H1 (cell line): Measurements from ENCODE around the gene ZNF143. TPM values are rescaled to one million over a fixed set of nuclear protein-coding genes. Genes with fewer than 3 reads are reported as not detected.
A peak's percentile ranks its signal among the peaks of the same experiment; 100 is the strongest.

Source experiments
- CTCF ChIA-PET: fragments of 300-600 bp; sonication (Branson Sonifier 250); formaldehyde crosslinking; loops from one replicate; lab custom pipeline; 2021; ENCODE audit not compliant: partially characterized antibody; lab: Charles Lee
- POLR2A ChIA-PET: fragments of 300-600 bp; sonication (Branson Sonifier 250); formaldehyde crosslinking; loops from one replicate; lab custom pipeline; 2021; ENCODE audit warnings: inconsistent platforms; ENCODE audit not compliant: partially characterized antibody; lab: Charles Lee
- DNase-seq, 2 experiments: peaks; one replicate each; pipeline versions ENCODE4 v3.0.0 to v3.0.0-alpha.2; 2010 to 2022; ENCODE audit warnings: low spot score in 2 of 2, low read depth in 1 of 2, mixed read lengths in 1 of 2
- FAIRE-seq: peaks from 2 replicates; lab custom pipeline; 2011; peaks lifted over from hg19 to GRCh38; lab: Jason Lieb, UNC
- H2AFZ ChIP-seq: 2 replicates; pipeline ENCODE4 v1.8.1; 2012; ENCODE audit warnings: low read length, inconsistent platforms
- H2AK5ac ChIP-seq: 2 replicates; pipeline ENCODE4 v1.6.1; 2013; ENCODE audit warnings: low read depth, low read length
- H2BK120ac ChIP-seq: replicated peaks from 2 replicates; pipeline ENCODE3; 2013; ENCODE audit warnings: low read depth, low read length, inconsistent platforms
- H2BK12ac ChIP-seq: 2 replicates; pipeline ENCODE4 v1.6.1; 2013; ENCODE audit warnings: low read depth, low read length
- H2BK15ac ChIP-seq: 2 replicates; pipeline ENCODE4 v1.6.1; 2013; ENCODE audit warnings: low read length
- H2BK20ac ChIP-seq: 2 replicates; pipeline ENCODE4 v1.6.1; 2013; ENCODE audit warnings: low read length
- H2BK5ac ChIP-seq: 2 replicates; pipeline ENCODE4 v1.6.1; 2013; ENCODE audit warnings: low read depth, low read length
- H3K14ac ChIP-seq: 2 replicates; pipeline ENCODE4 v1.6.1; 2013; ENCODE audit warnings: inconsistent platforms; ENCODE audit not compliant: insufficient read length
- H3K18ac ChIP-seq: 2 replicates; pipeline ENCODE4 v1.6.1; 2013; ENCODE audit warnings: low read length; ENCODE audit errors: extremely low read depth
- H3K23ac ChIP-seq: 2 replicates; pipeline ENCODE4 v1.6.1; 2013; ENCODE audit warnings: inconsistent platforms; ENCODE audit not compliant: insufficient read length
- H3K23me2 ChIP-seq: 2 replicates; pipeline ENCODE4 v1.6.1; 2013; ENCODE audit warnings: low read depth, low read length
- H3K27ac ChIP-seq: 2 replicates; pipeline ENCODE4 v1.6.1; 2011; ENCODE audit warnings: low read depth, low read length, inconsistent platforms
- H3K27me3 ChIP-seq, 4 experiments: replicated peaks in 1 of 4; 1 replicate in 1 of 4; 2 replicates in 3 of 4; pipeline versions ENCODE4 v1.6.1 to v1.8.1; 2011 to 2013; ENCODE audit warnings: low read length in 3 of 4, mild to moderate bottlenecking in 3 of 4, inconsistent platforms in 2 of 4, mixed read lengths in 2 of 4, moderate library complexity in 1 of 4; ENCODE audit not compliant: control insufficient read depth in 3 of 4, insufficient read depth in 3 of 4; ENCODE audit errors: extremely low read depth in 1 of 4
- H3K36me3 ChIP-seq, 4 experiments: 2 replicates each; pipeline versions ENCODE4 v1.6.1 to v1.8.1; 2011 to 2013; ENCODE audit warnings: mild to moderate bottlenecking in 4 of 4, low read length in 3 of 4, moderate library complexity in 2 of 4, control low read depth in 1 of 4, inconsistent platforms in 1 of 4; ENCODE audit not compliant: insufficient read depth in 4 of 4, control insufficient read depth in 2 of 4
- H3K4ac ChIP-seq: replicated peaks from 2 replicates; pipeline ENCODE3; 2013; ENCODE audit warnings: low read length, low read depth, mixed read lengths, inconsistent platforms; ENCODE audit not compliant: insufficient read length
- H3K4me1 ChIP-seq, 4 experiments: replicated peaks in 1 of 4; 1 replicate in 1 of 4; 2 replicates in 3 of 4; pipeline versions ENCODE4 v1.6.1 to v1.8.1; 2011 to 2013; ENCODE audit warnings: low read length in 3 of 4, inconsistent platforms in 2 of 4, mixed read lengths in 1 of 4; ENCODE audit not compliant: insufficient read depth in 4 of 4, control insufficient read depth in 3 of 4
- H3K4me2 ChIP-seq, 2 experiments: 2 replicates each; pipeline versions ENCODE4 v1.6.1 to v1.8.1; 2011 to 2013; ENCODE audit warnings: low read depth in 2 of 2, low read length in 2 of 2, control low read depth in 1 of 2, inconsistent platforms in 1 of 2, mild to moderate bottlenecking in 1 of 2; ENCODE audit not compliant: insufficient read depth in 1 of 2
- H3K4me3 ChIP-seq, 4 experiments: fragments of 200-600, 300-600 bp in 1 of 4; sonication (generic), shearing (Covaris generic), sonication (Bioruptor Twin) in 1 of 4; 2 replicates each; pipeline versions ENCODE4 v1.5.1 to v1.8.1; 2011 to 2016; ENCODE audit warnings: low read length in 4 of 4, low read depth in 3 of 4, control low read depth in 2 of 4, inconsistent platforms in 2 of 4, mild to moderate bottlenecking in 2 of 4, mixed read lengths in 1 of 4, moderate library complexity in 1 of 4; ENCODE audit not compliant: insufficient read depth in 2 of 4; ENCODE audit errors: extremely low read depth in 1 of 4
- H3K56ac ChIP-seq: replicated peaks from 2 replicates; pipeline ENCODE3; 2013; ENCODE audit warnings: low read depth, mild to moderate bottlenecking, mixed read lengths, low read length, inconsistent platforms; ENCODE audit not compliant: insufficient read length
- H3K79me1 ChIP-seq: 2 replicates; pipeline ENCODE4 v1.6.1; 2013; ENCODE audit warnings: low read depth, low read length, control low read depth
- H3K79me2 ChIP-seq, 2 experiments: 2 replicates each; pipeline versions ENCODE4 v1.6.1 to v1.8.1; 2012 to 2013; ENCODE audit warnings: low read length in 2 of 2, mild to moderate bottlenecking in 2 of 2, inconsistent platforms in 1 of 2; ENCODE audit not compliant: insufficient read depth in 2 of 2, control insufficient read depth in 1 of 2
- H3K9ac ChIP-seq, 4 experiments: replicated peaks in 1 of 4; 1 replicate in 1 of 4; 2 replicates in 3 of 4; pipeline versions ENCODE4 v1.6.1 to v1.8.1; 2011 to 2013; ENCODE audit warnings: low read depth in 3 of 4, low read length in 3 of 4, control low read depth in 2 of 4, mild to moderate bottlenecking in 2 of 4, moderate library complexity in 2 of 4, inconsistent platforms in 1 of 4; ENCODE audit errors: extremely low read depth in 1 of 4
- H3K9me3 ChIP-seq, 2 experiments: 2 replicates each; pipeline versions ENCODE4 v1.6.1 to v1.8.1; 2012 to 2013; ENCODE audit warnings: mild to moderate bottlenecking in 2 of 2, moderate library complexity in 2 of 2, control low read depth in 1 of 2, inconsistent platforms in 1 of 2, low read depth in 1 of 2, low read length in 1 of 2, mixed read lengths in 1 of 2; ENCODE audit not compliant: insufficient read depth in 2 of 2
- H4K20me1 ChIP-seq, 2 experiments: replicated peaks in 1 of 2; 2 replicates each; pipeline versions ENCODE3 to v1.8.1; 2011 to 2013; ENCODE audit warnings: inconsistent platforms in 2 of 2, low read length in 2 of 2, mild to moderate bottlenecking in 1 of 2; ENCODE audit not compliant: insufficient read depth in 2 of 2, control insufficient read depth in 1 of 2
- H4K5ac ChIP-seq: 2 replicates; pipeline ENCODE4 v1.6.1; 2013; ENCODE audit warnings: low read length, low read depth, mixed read lengths, inconsistent platforms; ENCODE audit not compliant: insufficient read length
- H4K8ac ChIP-seq: 2 replicates; pipeline ENCODE4 v1.8.0; 2013; ENCODE audit warnings: mild to moderate bottlenecking, moderate library complexity, low read length, inconsistent platforms; ENCODE audit not compliant: insufficient read depth; ENCODE audit errors: extremely low read depth
- H4K91ac ChIP-seq: replicated peaks from 2 replicates; pipeline ENCODE3; 2013; ENCODE audit warnings: low read length, mixed read lengths, inconsistent platforms; ENCODE audit not compliant: insufficient read length
- JUN ChIP-seq: IDR thresholded peaks from 2 replicates; pipeline ENCODE4 v1.6.1; 2011; ENCODE audit warnings: low read depth, mild to moderate bottlenecking, improper control_type of control experiment, low read length
- POLR2A ChIP-seq, 2 experiments: IDR thresholded peaks; 1 replicate in 1 of 2; 2 replicates in 1 of 2; pipeline ENCODE4 v1.6.1; 2011; ENCODE audit warnings: low read depth in 2 of 2, low read length in 2 of 2, mild to moderate bottlenecking in 2 of 2; ENCODE audit errors: control extremely low read depth in 1 of 2
- POLR2AphosphoS5 ChIP-seq: IDR thresholded peaks from 2 replicates; pipeline ENCODE4 v1.6.1; 2011; ENCODE audit warnings: low read depth, low read length
- POU5F1 ChIP-seq: IDR thresholded peaks from 2 replicates; pipeline ENCODE4 v1.6.1; 2011; ENCODE audit warnings: low read depth, mild to moderate bottlenecking, low read length, moderate library complexity
- SUZ12 ChIP-seq: fragments of 200-600 bp; sonication (generic); IDR thresholded peaks from 2 replicates; pipeline ENCODE4 v1.6.1; 2012; ENCODE audit warnings: mild to moderate bottlenecking, inconsistent platforms, low read length, moderate library complexity, mixed read lengths
- TEAD4 ChIP-seq: IDR thresholded peaks from 2 replicates; pipeline ENCODE4 v1.6.1; 2012; ENCODE audit warnings: low read depth, low read length, inconsistent platforms, mixed read lengths
- WGBS, 2 experiments: shearing (Covaris generic) in 1 of 2; methylation state at CpG; one replicate each; pipeline versions ENCODE4 v1.1.6 to v1.1.7; 2013 to 2015; ENCODE audit warnings: low lambda C conversion rate in 2 of 2, mixed read lengths in 2 of 2, inconsistent platforms in 1 of 2, low coverage in 1 of 2, missing lambda C conversion rate in 1 of 2; ENCODE audit not compliant: insufficient replicate concordance in 2 of 2, insufficient coverage in 1 of 2, insufficient read length in 1 of 2; ENCODE audit errors: extremely low coverage in 1 of 2, missing lambda C conversion rate in 1 of 2; 5-methylcytosine and 5-hydroxymethylcytosine counted together
- polyA plus RNA-seq, 7 experiments: library from polyadenylated mRNA; depleted of rRNA in 3 of 7; stranded (reverse) in 5 of 7; unstranded in 2 of 7; fragments of >200 nt in 5 of 7; fragments of 200-250 nt in 2 of 7; gene quantifications; 1 replicate in 5 of 7; 2 replicates in 1 of 7; 4 replicates in 1 of 7; pipeline versions ENCODE4 v1.2.1 to v1.2.3, GENCODE V29; 2011 to 2013; ENCODE audit warnings: missing spikeins in 2 of 7, mixed read lengths in 2 of 7
- total RNA-seq: library from RNA; stranded (reverse); fragmentation: NEBNext Ultra II Directional; extraction: Animal tissue kit (Norgen Biotek cat#: 25700); gene quantifications from 2 replicates; pipeline ENCODE4 v1.2.1, GENCODE V29; 2021

The ZNF143 gene
- total and polyA plus RNA-seq, 2 of the 8 experiments (the other 6 are each of a cell fraction or from before 2014, with no cell fraction given): 43.0 to 69.2 TPM

DNA sequence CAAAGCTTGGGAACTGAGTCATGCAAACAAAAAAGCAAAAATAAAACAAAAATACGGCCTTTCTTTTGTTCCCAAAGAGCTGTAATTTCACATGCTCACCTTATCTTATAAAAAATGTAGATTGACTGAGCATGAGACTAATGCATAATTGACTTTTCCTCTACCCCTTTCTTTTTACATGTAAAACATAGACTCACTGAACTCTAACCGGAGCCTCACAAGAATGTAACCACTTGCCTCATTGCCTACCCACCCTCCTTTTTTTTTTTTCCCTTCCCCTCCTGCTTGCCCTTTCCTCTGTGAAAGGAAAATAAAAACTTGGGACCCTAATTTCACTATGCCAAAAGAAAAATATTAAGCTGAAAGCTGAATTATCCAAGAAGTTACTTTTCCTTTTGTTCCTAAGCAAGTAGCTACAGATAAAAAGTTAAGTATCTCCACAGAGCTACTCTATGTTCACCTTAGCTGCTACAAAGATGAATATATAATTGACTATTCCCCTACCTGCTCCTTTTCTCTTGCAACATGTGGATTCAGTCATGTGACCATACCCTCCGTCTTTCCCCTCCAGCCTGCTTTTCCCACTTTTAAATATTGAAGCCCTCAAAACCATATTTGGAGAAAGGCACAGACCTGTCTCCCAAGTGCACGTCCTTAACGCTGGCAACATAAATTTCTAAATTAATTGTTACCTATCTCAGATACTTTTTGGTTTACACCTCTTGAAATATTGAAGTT lies 73.1 kb downstream of the ZNF143 start:
- POLR2A ChIA-PET: interaction anchor here (0.7 to 2.7 kb wide), 7 partner anchors 11 to 215 kb away, joined by 3 to 13 read pairs (median 5); partner anchors contain the start of genes WEE1 and ZNF143
- WGBS, 2 experiments: 54% methylated on average over 5 of the region's 5 CpGs; no CpG with 5 or more reads in 1 of the 2 experiments
- H4K8ac ChIP-seq: no peak overlapping the region
- TF ChIP-seq POLR2AphosphoS5 (no peak), JUN (no peak), TEAD4 (no peak), SUZ12 (no peak), POLR2A (IDR thresholded peaks at IDR 0.05; ENCODE audit: control extremely low read depth in 1 of 2, low read depth in 2 of 2, low read length in 2 of 2) (no peak), POU5F1 (no peak)

More for the DNA sequence above, 73.1 kb downstream of the ZNF143 start:
- Histone ChIP-seq H3K56ac (no peak overlapping the region), H3K79me2 (no peaks in the 10 kb centered on the region), H3K4me2 (no peak overlapping the region), H3K14ac (no peak overlapping the region), H3K4me1 (peaks cover 2 to 13% (median 6%) of the 10 kb centered on the region in 4 experiments; a peak in 6 of 7 replicates), H3K4ac (no peak overlapping the region), H3K18ac (0 out of 2 replicates have a peak overlapping the region, but pooled peaks have one; percentile 28), H3K27me3 (no peaks in the 10 kb centered on the region), H2BK120ac (no peak overlapping the region), H4K5ac (no peak overlapping the region), H3K79me1 (no peaks in the 10 kb centered on the region), H2BK5ac (0 out of 2 replicates have a peak overlapping the region, but pooled peaks have one; percentile 10), H3K36me3 (no peaks in the 10 kb centered on the region; a peak in 1 of 8 replicates), H3K27ac (no peak overlapping the region), H2BK20ac (no peak overlapping the region), H2AFZ (no peak overlapping the region), H3K9me3 (no peaks in the 10 kb centered on the region), H3K9ac (no peak overlapping the region), H3K4me3 (no peak overlapping the region), H3K23ac (no peak overlapping the region), H4K91ac (no peak overlapping the region), H3K23me2 (no peaks in the 10 kb centered on the region), H2BK15ac (no peak overlapping the region), H2AK5ac (no peak overlapping the region), H4K20me1 (no peaks in the 10 kb centered on the region), H2BK12ac (no peak overlapping the region)
- FAIRE-seq (no peak), DNase-seq (no peak)
- CTCF ChIA-PET: interaction anchor here (0.6 to 2.6 kb wide), 23 partner anchors 9 to 806 kb away, joined by 3 to 26 read pairs (median 5); no protein-coding TSS in a partner anchor
